Fibroblast of the aortic adventitia (primary cell): ENCODE results near the gene BTF3L4. TPM values are rescaled to one million over a fixed set of nuclear protein-coding genes. Genes with fewer than 3 reads are reported as not detected.

Experiments
- DNase-seq: peaks from one replicate; pipeline ENCODE4 v3.0.0-alpha.2; 2010; ENCODE audit warnings: low read depth
- H3K4me3 ChIP-seq: 2 replicates; pipeline ENCODE4 v1.5.1; 2011; ENCODE audit warnings: low read depth, mild to moderate bottlenecking, control low read depth, low read length, moderate library complexity
- CTCF ChIP-seq: IDR thresholded peaks from 2 replicates; pipeline ENCODE4 v1.5.1; 2011; ENCODE audit warnings: mild to moderate bottlenecking, low read length, control low read depth, inconsistent platforms; ENCODE audit not compliant: insufficient read depth
- total RNA-seq: library from RNA; depleted of rRNA; stranded (reverse); fragments of >200 nt; gene quantifications from 2 replicates; pipeline ENCODE4 v1.2.3, GENCODE V29; 2012; ENCODE audit warnings: low replicate concordance

BTF3L4 gene
- total RNA-seq, 1 donor, result 109 TPM

- peak overlapping the region; percentile 98 for H3K4me3 ChIP-seq
- no peak for DNase-seq
- TF ChIP-seq CTCF, result no peak
Observed at GRCh38 chr1:52055866-52056162, 281 bp upstream of the BTF3L4 start.

- H3K4me3 ChIP-seq, result peak overlapping the region; percentile 98
- peak; percentile 54 for DNase-seq
- no peak for TF ChIP-seq CTCF
Observed at GRCh38 chr1:52056937-52057231, 789 bp downstream of the BTF3L4 start.

DNA sequence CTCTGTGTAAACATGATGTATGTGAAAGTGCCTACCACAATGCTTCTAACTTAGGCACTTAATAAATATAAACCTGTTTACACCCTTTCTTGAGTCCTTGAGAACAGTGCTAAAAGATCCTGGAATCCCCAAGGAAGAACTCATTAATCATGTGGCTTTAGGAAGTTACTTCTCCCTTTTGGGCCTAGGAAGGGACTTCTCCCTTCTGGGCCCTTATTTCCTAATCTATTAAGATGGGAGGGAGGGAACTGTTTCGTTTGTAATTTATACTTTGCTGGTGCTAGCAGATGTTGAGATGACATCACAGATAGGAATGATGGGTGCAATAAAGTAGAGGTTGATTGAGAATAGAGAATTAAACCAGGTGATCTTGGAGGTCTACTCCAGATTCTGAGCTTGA, 1.2 kb downstream of the BTF3L4 start:
- DNase-seq, result peak; percentile 8

DNA sequence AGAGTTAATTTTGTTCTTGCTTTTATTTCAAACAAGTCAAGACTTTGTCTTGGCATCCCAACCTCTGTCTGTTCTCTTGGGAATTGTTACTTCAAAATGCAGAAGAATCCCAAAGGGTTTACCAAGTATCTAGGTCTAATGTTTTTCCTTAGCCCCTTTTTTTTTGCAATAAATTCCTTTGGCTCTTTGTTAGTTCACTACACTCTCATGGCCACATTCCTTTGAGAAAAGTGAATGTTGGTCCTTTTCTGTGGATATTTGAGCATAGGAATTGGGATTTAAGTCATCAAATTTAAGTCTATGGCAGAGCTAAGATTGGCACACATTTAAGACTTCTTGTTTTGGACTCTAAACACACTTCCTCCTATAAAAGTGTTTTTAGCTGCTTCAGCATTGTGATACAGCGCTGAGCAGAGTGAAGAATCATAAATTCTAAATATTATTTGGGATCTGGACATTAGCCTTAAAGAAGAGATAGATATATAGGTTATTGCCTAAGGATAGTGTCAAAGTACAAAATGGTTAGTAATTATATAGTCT, 1.9 kb downstream of the BTF3L4 start:
- peak overlapping the region; percentile 98 for H3K4me3 ChIP-seq
- no peak for TF ChIP-seq CTCF
- DNase-seq, result peak; percentile 23

More for the DNA sequence above, 1.2 kb downstream of the BTF3L4 start:
- peak overlapping the region; percentile 98 for H3K4me3 ChIP-seq
- no peak for TF ChIP-seq CTCF

DNA sequence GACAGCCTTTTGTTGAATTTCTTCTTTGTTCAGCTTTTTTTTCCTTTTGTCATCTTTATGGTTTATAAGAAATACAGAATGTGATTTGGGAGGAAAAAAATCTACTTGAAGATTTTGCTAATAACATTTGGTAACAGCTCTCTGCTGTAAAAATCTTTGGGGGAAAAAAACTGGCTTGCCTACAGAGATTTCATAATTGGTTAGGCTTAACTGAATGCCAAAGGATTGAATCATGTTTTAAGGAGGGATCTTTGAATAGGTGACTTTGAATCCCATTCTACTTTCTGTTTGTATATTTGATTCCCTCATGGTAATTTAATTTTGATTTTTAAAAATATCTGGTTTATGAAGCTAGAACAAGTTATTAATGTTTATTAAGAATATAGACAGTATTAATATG, 3.2 kb downstream of the BTF3L4 start:
- H3K4me3 ChIP-seq, result no peak overlapping the region
- peak; percentile 71 for DNase-seq
- no peak for TF ChIP-seq CTCF

DNA sequence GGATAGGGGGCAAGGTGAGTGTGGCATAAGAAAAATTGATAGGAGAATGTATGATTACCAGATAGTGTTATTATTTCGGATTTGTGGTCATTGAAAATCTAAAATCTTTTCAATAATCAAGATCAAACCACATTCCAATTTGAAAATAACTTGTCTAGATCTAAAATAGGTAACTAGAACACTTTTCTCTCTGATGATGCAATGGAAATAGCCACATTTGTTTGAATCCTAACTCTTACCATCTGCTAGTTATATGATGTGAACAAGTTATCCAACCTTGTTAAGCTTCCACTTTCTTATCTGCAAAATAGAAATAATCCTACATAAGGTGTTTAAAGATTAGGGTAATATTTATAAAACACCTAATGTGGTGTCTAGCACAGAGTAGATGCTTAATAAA, 3.8 kb downstream of the BTF3L4 start:
- no peak for DNase-seq
- H3K4me3 ChIP-seq, result no peak overlapping the region
- no peak for TF ChIP-seq CTCF

DNA sequence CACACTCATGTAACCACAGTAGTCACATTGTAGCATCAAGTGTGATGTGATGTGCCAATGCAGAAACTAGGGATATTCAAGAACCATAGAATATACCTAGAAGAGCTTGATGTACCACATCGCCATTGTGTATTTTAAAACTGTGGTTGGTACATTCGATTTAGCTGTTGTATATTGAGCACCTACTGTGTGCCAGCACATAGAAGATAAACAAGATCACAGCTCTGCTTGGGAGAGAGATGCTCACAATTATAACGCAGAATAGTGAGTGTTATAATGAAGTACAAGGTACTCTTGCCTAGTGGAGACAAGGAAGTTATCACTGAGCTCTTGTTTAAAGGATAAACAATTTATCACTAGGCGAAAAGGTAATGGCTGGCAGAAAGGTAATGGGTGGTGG, 4.7 kb downstream of the BTF3L4 start:
- DNase-seq, result no peak
- no peak overlapping the region for H3K4me3 ChIP-seq
- TF ChIP-seq CTCF, result no peak
